ENCODE measurements around the gene CISTR.

- TF ChIP-seq CTCF (conservative IDR thresholded peaks at IDR 0.05 in 1 of 2, IDR thresholded peaks at IDR 0.05 in 1 of 2; ENCODE audit: extremely low read depth in 1 of 2, insufficient read depth in 1 of 2, low read depth in 1 of 2, low read length in 2 of 2), result no peak
- TF ChIP-seq EZH2 (IDR thresholded peaks at IDR 0.05; ENCODE audit: borderline replicate concordance, low read length), result no peak
Measured at GRCh38 chr12:53755893-53756292, 4.1 kb upstream of the CISTR start.

Measured in mammary epithelial cell (primary cell).